ENCODE data around the gene MBTD1.
A peak's percentile ranks its signal among the peaks of the same experiment; 100 is the strongest.

DNA sequence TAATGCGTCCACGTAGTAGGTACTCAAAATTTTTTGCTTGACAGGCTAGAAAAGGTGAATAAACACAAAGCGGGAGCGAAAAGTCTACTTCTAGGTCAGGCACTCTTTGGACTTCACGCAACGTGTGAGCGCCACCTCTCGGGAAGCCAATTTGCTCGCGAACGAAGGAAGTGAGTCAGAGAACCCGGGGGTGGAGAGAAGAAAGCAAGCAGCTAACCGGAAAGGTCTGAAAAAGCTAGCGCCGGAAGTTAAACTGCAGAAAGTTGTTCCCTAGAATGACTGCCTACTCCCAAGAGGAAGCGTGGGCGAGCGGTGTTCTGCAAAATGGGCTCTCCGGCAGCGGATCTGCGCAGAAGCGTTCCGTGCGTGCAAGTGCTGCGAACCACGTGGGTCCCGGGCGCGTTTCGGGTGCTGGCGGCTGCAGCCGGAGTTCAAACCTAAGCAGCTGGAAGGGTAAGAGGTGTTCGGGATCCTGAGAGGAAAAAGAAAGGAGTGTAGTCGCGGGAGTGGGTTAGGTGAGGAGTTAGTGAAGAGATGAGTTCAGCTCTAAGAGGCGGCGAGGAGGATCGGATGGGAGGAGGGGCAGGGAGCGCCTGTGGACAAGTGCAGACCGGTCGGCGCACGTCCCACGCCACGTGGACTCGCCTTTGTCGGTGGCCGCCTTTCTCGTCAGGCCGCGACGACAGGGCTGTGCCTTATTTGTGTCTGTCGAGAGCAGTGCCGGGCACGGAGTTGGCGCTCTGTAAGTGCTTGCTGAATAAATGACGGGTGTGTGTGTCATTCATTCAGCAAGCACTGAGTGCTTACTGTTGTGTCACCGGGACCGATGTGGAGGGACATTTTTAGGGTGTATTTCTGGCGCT, 106.4 kb downstream of the MBTD1 start, which contains the start of gene NME1:
- TF ChIP-seq POLR2AphosphoS5 (IDR thresholded peaks at IDR 0.05; ENCODE audit: insufficient read depth in 1 of 2, low read depth in 1 of 2), result peak; percentile 92 to 99
- TF ChIP-seq, protein P1, sequence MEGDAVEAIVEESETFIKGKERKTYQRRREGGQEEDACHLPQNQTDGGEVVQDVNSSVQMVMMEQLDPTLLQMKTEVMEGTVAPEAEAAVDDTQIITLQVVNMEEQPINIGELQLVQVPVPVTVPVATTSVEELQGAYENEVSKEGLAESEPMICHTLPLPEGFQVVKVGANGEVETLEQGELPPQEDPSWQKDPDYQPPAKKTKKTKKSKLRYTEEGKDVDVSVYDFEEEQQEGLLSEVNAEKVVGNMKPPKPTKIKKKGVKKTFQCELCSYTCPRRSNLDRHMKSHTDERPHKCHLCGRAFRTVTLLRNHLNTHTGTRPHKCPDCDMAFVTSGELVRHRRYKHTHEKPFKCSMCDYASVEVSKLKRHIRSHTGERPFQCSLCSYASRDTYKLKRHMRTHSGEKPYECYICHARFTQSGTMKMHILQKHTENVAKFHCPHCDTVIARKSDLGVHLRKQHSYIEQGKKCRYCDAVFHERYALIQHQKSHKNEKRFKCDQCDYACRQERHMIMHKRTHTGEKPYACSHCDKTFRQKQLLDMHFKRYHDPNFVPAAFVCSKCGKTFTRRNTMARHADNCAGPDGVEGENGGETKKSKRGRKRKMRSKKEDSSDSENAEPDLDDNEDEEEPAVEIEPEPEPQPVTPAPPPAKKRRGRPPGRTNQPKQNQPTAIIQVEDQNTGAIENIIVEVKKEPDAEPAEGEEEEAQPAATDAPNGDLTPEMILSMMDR (IDR thresholded peaks at IDR 0.05), result peak; percentile 16 to 82 (median 78)
- TF ChIP-seq POLR2A (IDR thresholded peaks at IDR 0.05), result no peak
